Thoracic aorta (tissue), 2 donors: ENCODE data around the gene CABLES1. TPM values are rescaled to one million over a fixed set of nuclear protein-coding genes. Genes with fewer than 3 reads are reported as not detected.

Source experiments
- ATAC-seq: fragments of 150-250 bp; one replicate; pipeline ENCODE4 v1.8.0; 2017; ENCODE audit warnings: low read depth; ENCODE audit not compliant: insufficient number of reproducible peaks, low FRiP score
- DNase-seq: peaks from one replicate; pipeline ENCODE4 v3.0.0-alpha.2; 2020; ENCODE audit warnings: low spot score
- H3K27ac ChIP-seq, 2 donors: fragments of 200-600 bp; sonication (generic); 1 replicate in 1 of 2; 2 replicates in 1 of 2; pipeline ENCODE4 v1.5.1; 2016; ENCODE audit warnings: mild to moderate bottlenecking in 2 of 2, moderate library complexity in 2 of 2
- H3K27me3 ChIP-seq: fragments of 200-600 bp; sonication (generic); replicated peaks from 2 replicates; pipeline ENCODE4 v1.6.0; 2016; ENCODE audit warnings: mild to moderate bottlenecking; ENCODE audit not compliant: insufficient read depth
- H3K36me3 ChIP-seq: fragments of 200-600 bp; sonication (generic); one replicate; pipeline ENCODE4 v1.5.1; 2016
- H3K4me1 ChIP-seq, 2 donors: fragments of 200-600 bp; sonication (generic); 1 replicate in 1 of 2; 2 replicates in 1 of 2; pipeline versions ENCODE4 v1.5.1 to v1.6.0; 2016; ENCODE audit warnings: low read depth in 2 of 2, mild to moderate bottlenecking in 1 of 2; ENCODE audit not compliant: control insufficient read depth in 1 of 2
- H3K4me3 ChIP-seq: fragments of 200-600 bp; sonication (generic); 2 replicates; pipeline ENCODE4 v1.5.1; 2016; ENCODE audit warnings: mild to moderate bottlenecking
- H3K9me3 ChIP-seq: fragments of 200-600 bp; sonication (generic); 2 replicates; pipeline ENCODE4 v1.5.1; 2016
- CTCF ChIP-seq: fragments of 200-600 bp; sonication (generic); IDR thresholded peaks from one replicate; pipeline ENCODE4 v1.5.1; 2019; ENCODE audit warnings: antibody characterized with exemption
- total RNA-seq, 2 donors: library from RNA; depleted of rRNA; stranded (reverse); fragments of >200 nt; gene quantifications; one replicate each; pipeline versions ENCODE4 v1.1.0 to v1.2.3, GENCODE V29; 2016

Gene CABLES1
- total RNA-seq, 2 donors from 2014 or later = 25.7 to 28.7 TPM

GRCh38 chr18:23148382-23148781 is 13.1 kb downstream of the CABLES1 start:
- Histone ChIP-seq H3K4me3 (no peak overlapping the region), H3K27me3 (no peaks in the 10 kb centered on the region), H3K27ac (no peak overlapping the region), H3K9me3 (no peaks in the 10 kb centered on the region), H3K4me1 (peaks cover 22 to 43% of the 10 kb centered on the region in 2 donors), H3K36me3 (no peaks in the 10 kb centered on the region)
- no peak for TF ChIP-seq CTCF
- ATAC-seq = no peak
- DNase-seq = no peak

GRCh38 chr18:23149570-23149969 is 14.3 kb downstream of the CABLES1 start:
- TF ChIP-seq CTCF = no peak
- Histone ChIP-seq H3K27me3 (no peaks in the 10 kb centered on the region), H3K9me3 (no peaks in the 10 kb centered on the region), H3K4me3 (no peak overlapping the region), H3K4me1 (peaks cover 10 to 32% of the 10 kb centered on the region in 2 donors), H3K36me3 (no peaks in the 10 kb centered on the region), H3K27ac (peak overlapping the region in 1 of 2 donors; percentile 52)
- DNase-seq = no peak
- ATAC-seq = no peak

GRCh38 chr18:23151414-23152099 is 16.3 kb downstream of the CABLES1 start:
- Histone ChIP-seq H3K36me3 (no peaks in the 10 kb centered on the region), H3K9me3 (no peaks in the 10 kb centered on the region), H3K4me3 (no peak overlapping the region), H3K4me1 (peaks cover 20 to 43% of the 10 kb centered on the region in 2 donors), H3K27me3 (no peaks in the 10 kb centered on the region), H3K27ac (no peak overlapping the region)
- DNase-seq (no peak), ATAC-seq (no peak)
- TF ChIP-seq CTCF = no peak

- Histone ChIP-seq H3K27me3 (no peaks in the 10 kb centered on the region), H3K36me3 (no peaks in the 10 kb centered on the region), H3K9me3 (no peaks in the 10 kb centered on the region), H3K4me1 (peaks cover 15 to 31% of the 10 kb centered on the region in 2 donors), H3K4me3 (no peak overlapping the region), H3K27ac (no peak overlapping the region)
- no peak for ATAC-seq
- no peak for DNase-seq
- no peak for TF ChIP-seq CTCF
Observed at GRCh38 chr18:23154030-23154429, 18.7 kb downstream of the CABLES1 start.

GRCh38 chr18:23154823-23155500 is 19.7 kb downstream of the CABLES1 start:
- Histone ChIP-seq H3K9me3 (no peaks in the 10 kb centered on the region), H3K27me3 (no peaks in the 10 kb centered on the region), H3K4me1 (peaks cover 10 to 22% of the 10 kb centered on the region in 2 donors), H3K36me3 (no peaks in the 10 kb centered on the region), H3K27ac (peak overlapping the region in 1 of 2 donors; percentile 43), H3K4me3 (peak overlapping the region; percentile 12)
- DNase-seq = no peak
- ATAC-seq = no peak
- no peak for TF ChIP-seq CTCF
